ENCODE data around the gene ZNF202.

- TF ChIP-seq CTCF (IDR thresholded peaks at IDR 0.05) (no peak), POLR2A (IDR thresholded peaks at IDR 0.05) (no peak)
These were observed 4.7 kb downstream of the ZNF202 start for GRCh38 chr11:123736769-123737168.

Measured in prostate gland (tissue), 2 donors.